ENCODE measurements around the gene MORN5.
"Not testable (repeated sequence)": the region's sequence is repeated elsewhere in the genome, so short reads cannot be mapped to it uniquely, and the experiment has no call there.

MORN5 gene

GRCh38 chr9:122116040-122116439 is 43.7 kb upstream of the MORN5 start:
- no peak for TF ChIP-seq CTCF (conservative IDR thresholded peaks at IDR 0.05)
- H3K27ac ChIP-seq = no peak overlapping the region

GRCh38 chr9:122116448-122117173 is 43.1 kb upstream of the MORN5 start:
- TF ChIP-seq CTCF (conservative IDR thresholded peaks at IDR 0.05) = no peak
- H3K27ac ChIP-seq = no peak overlapping the region

GRCh38 chr9:122117241-122117640 is 42.5 kb upstream of the MORN5 start:
- not testable (repeated sequence) for H3K27ac ChIP-seq

GRCh38 chr9:122118343-122119165 is 41.2 kb upstream of the MORN5 start:
- TF ChIP-seq CTCF (conservative IDR thresholded peaks at IDR 0.05) = no peak
- H3K27ac ChIP-seq = no peak overlapping the region

GRCh38 chr9:122119166-122119521 is 40.6 kb upstream of the MORN5 start:
- H3K27ac ChIP-seq = no peak overlapping the region
- no peak for TF ChIP-seq CTCF (conservative IDR thresholded peaks at IDR 0.05)

GRCh38 chr9:122119721-122120120 is 40.0 kb upstream of the MORN5 start:
- no peak overlapping the region for H3K27ac ChIP-seq
- TF ChIP-seq CTCF (conservative IDR thresholded peaks at IDR 0.05) = no peak

- TF ChIP-seq CTCF (conservative IDR thresholded peaks at IDR 0.05) = no peak
- H3K27ac ChIP-seq = no peak overlapping the region
These were observed 39.2 kb upstream of the MORN5 start for GRCh38 chr9:122120316-122121071.

Data from VCaP (cell line).